K562 (cell line): ENCODE measurements around the gene SLC11A1. TPM values are rescaled to one million over a fixed set of nuclear protein-coding genes. Genes with fewer than 3 reads are reported as not detected.

Source experiments
- CREB1 ChIP-seq, 2 experiments: sonication (generic) in 1 of 2; formaldehyde crosslinking in 1 of 2; IDR thresholded peaks; 2 replicates each; pipeline versions ENCODE4 v1.6.1 to v1.8.0; 2012 to 2022; ENCODE audit warnings: inconsistent platforms in 1 of 2, mild to moderate bottlenecking in 1 of 2, missing genetic modification reagents in 1 of 2, moderate library complexity in 1 of 2
- CTBP1 ChIP-seq: fragments of 450-650 bp; IDR thresholded peaks from 2 replicates; pipeline ENCODE4 v1.6.1; 2016; ENCODE audit warnings: borderline replicate concordance
- CXXC5 ChIP-seq: fragments of 250-450 bp; sonication (Bioruptor Pico); IDR thresholded peaks from 2 replicates; pipeline ENCODE4 v1.8.0; 2022; ENCODE audit warnings: inconsistent platforms, mild to moderate bottlenecking, moderate library complexity
- FIP1L1 ChIP-seq: fragments of 200-400 bp; formaldehyde crosslinking; IDR thresholded peaks from 2 replicates; pipeline ENCODE4 v1.6.1; 2018; ENCODE audit warnings: mild to moderate bottlenecking, low read depth, low read length; ENCODE audit not compliant: poor library complexity, severe bottlenecking
- GABPB1 ChIP-seq: sonication (generic); formaldehyde crosslinking; IDR thresholded peaks from 2 replicates; pipeline ENCODE4 v1.8.0; 2022; ENCODE audit warnings: mild to moderate bottlenecking, missing genetic modification reagents
- NCOA4 ChIP-seq: fragments of 450-650 bp; IDR thresholded peaks from 2 replicates; pipeline ENCODE4 v1.6.1; 2018; ENCODE audit warnings: mild to moderate bottlenecking; ENCODE audit not compliant: partially characterized antibody
- NONO ChIP-seq, 2 experiments: fragments of 200-400 bp in 1 of 2; fragments of 450-650 bp in 1 of 2; formaldehyde crosslinking in 1 of 2; IDR thresholded peaks; 2 replicates each; pipeline ENCODE4 v1.6.1; 2017; ENCODE audit warnings: low read depth in 2 of 2, mild to moderate bottlenecking in 2 of 2, moderate library complexity in 2 of 2, low read length in 1 of 2
- RAD21 ChIP-seq, 2 experiments: fragments of 250-450 bp in 1 of 2; fragments of 450-650 bp in 1 of 2; sonication (Bioruptor Pico) in 1 of 2; formaldehyde crosslinking in 1 of 2; IDR thresholded peaks in 1 of 2; conservative IDR thresholded peaks in 1 of 2; 2 replicates each; pipeline versions ENCODE4 v1.4.0 to v1.8.0; 2020 to 2022; ENCODE audit warnings: mild to moderate bottlenecking in 2 of 2, moderate library complexity in 1 of 2
- SMARCB1 ChIP-seq: IDR thresholded peaks from 2 replicates; pipeline ENCODE4 v1.6.1; 2011; ENCODE audit warnings: improper control_type of control experiment, low read depth; ENCODE audit not compliant: insufficient read length
- SMC3 ChIP-seq: conservative IDR thresholded peaks from 2 replicates; pipeline ENCODE4 v1.6.1; 2011; ENCODE audit warnings: low read depth, low read length, improper control_type of control experiment; ENCODE audit not compliant: insufficient read depth
- ZBTB17 ChIP-seq: fragments of 450-650 bp; formaldehyde crosslinking; IDR thresholded peaks from 2 replicates; pipeline ENCODE4 v1.4.0; 2020; ENCODE audit warnings: mild to moderate bottlenecking
- ZBTB49 ChIP-seq: sonication (generic); formaldehyde crosslinking; IDR thresholded peaks from 2 replicates; pipeline ENCODE4 v1.8.0; 2022; ENCODE audit warnings: missing genetic modification reagents, mild to moderate bottlenecking, borderline replicate concordance
- ZNF263 ChIP-seq: sonication (generic); formaldehyde crosslinking; IDR thresholded peaks from 2 replicates; pipeline ENCODE4 v1.8.0; 2022; ENCODE audit warnings: mild to moderate bottlenecking, missing genetic modification reagents, borderline replicate concordance
- ZNF507 ChIP-seq: conservative IDR thresholded peaks from 2 replicates; pipeline ENCODE4 v1.6.1; 2017; ENCODE audit warnings: missing genetic modification characterization, missing compliant biosample characterization
- polyA plus RNA-seq, 8 experiments: library from polyadenylated mRNA; depleted of rRNA in 4 of 8; stranded (reverse) in 5 of 8; unstranded in 3 of 8; fragments of >200 nt; fragmentation: Nextera tagmentation in 2 of 8; fragmentation: Illumina TruSeq in 1 of 8; extraction: Ambion mirVana in 2 of 8; extraction: Trizol in 1 of 8; gene quantifications; 2 replicates each; pipeline versions ENCODE4 v1.2.1 to v1.2.3, GENCODE V29; 2011 to 2014; ENCODE audit warnings: inconsistent platforms in 1 of 8, missing spikeins in 1 of 8
- total RNA-seq, 7 experiments: library from RNA; depleted of rRNA in 6 of 7; stranded (reverse); fragments of >200 nt in 6 of 7; fragmentation: Illumina TruSeq in 2 of 7; extraction: Trizol in 2 of 7; gene quantifications; 2 replicates each; pipeline versions ENCODE4 v1.2.1 to v1.2.3, GENCODE V29; 2011 to 2021; ENCODE audit warnings: low replicate concordance in 1 of 7
- TF ChIP-seq, protein P1 (sequence below), 2 experiments: IDR thresholded peaks; 2 replicates each; pipeline ENCODE4 v1.6.1; 2012; ENCODE audit warnings: improper control_type of control experiment in 2 of 2, low read depth in 2 of 2, low read length in 2 of 2, borderline replicate concordance in 1 of 2
- TF ChIP-seq, protein P2 (sequence below), 3 experiments: fragments of 200-800 bp in 1 of 3; fragments of 250-450 bp in 1 of 3; fragments of 450-650 bp in 1 of 3; sonication (Bioruptor Pico) in 1 of 3; sonication (Bioruptor generic) in 1 of 3; formaldehyde crosslinking in 1 of 3; IDR thresholded peaks; 2 replicates each; pipeline versions ENCODE4 v1.6.1 to v1.8.0; 2016 to 2022; ENCODE audit warnings: mild to moderate bottlenecking in 2 of 3, missing genetic modification characterization in 2 of 3, missing compliant biosample characterization in 1 of 3, moderate library complexity in 1 of 3

Gene SLC11A1
- total and polyA plus RNA-seq, 9 of the 15 experiments (the other 6 are each of a cell fraction or from before 2014, with no cell fraction given), result 0.35 to 1.6 (median 0.65) TPM

DNA sequence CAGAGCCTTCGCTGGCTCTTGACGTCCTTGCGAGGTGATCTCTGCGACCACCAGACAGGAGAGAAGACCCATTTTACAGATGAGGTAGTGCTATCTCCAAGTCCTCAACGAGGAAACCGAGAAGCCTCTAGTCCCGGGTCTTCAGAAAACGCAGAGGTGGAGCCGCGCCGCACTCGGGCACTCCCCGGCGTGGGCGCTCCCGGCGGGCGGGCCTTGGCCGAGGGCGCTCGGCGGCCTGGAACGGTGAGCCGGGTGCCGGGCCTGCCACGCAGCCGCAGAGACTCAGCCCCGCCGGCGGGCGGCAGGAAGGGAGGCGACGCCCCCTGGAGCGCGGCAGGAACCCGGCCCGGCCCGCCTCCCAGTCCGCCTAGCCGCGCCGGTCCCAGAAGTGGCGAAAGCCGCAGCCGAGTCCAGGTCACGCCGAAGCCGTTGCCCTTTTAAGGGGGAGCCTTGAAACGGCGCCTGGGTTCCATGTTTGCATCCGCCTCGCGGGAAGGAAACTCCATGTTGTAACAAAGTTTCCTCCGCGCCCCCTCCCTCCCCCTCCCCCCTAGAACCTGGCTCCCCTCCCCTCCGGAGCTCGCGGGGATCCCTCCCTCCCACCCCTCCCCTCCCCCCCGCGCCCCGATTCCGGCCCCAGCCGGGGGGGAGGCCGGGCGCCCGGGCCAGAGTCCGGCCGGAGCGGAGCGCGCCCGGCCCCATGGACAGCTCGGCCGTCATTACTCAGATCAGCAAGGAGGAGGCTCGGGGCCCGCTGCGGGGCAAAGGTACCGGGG lies 17.5 kb downstream of the SLC11A1 start, which contains the start of gene CTDSP1 (continued):
- no peak for TF ChIP-seq CREB1 (IDR thresholded peaks at IDR 0.05)
- 0 out of 2 replicates have a peak, but pooled peaks have one; percentile 23 for TF ChIP-seq CREB1 (CRISPR knock-in tag; IDR thresholded peaks at IDR 0.05)
- peak in 1 of 2 experiments; percentile 94; a peak in 2 of 4 replicates for TF ChIP-seq NONO (IDR thresholded peaks at IDR 0.05; ENCODE audit: low read depth in 2 of 2, low read length in 1 of 2)
- no peak for TF ChIP-seq ZNF263 (CRISPR knock-in tag)
- peak; percentile 93 for TF ChIP-seq ZBTB17 (CRISPR knock-in tag)
- 0 out of 2 replicates have a peak, but pooled peaks have one; percentile 9 for TF ChIP-seq SMC3
- 0 out of 2 replicates have a peak, but pooled peaks have one; percentile 24 for TF ChIP-seq ZBTB49 (CRISPR knock-in tag)
- TF ChIP-seq, protein P1, sequence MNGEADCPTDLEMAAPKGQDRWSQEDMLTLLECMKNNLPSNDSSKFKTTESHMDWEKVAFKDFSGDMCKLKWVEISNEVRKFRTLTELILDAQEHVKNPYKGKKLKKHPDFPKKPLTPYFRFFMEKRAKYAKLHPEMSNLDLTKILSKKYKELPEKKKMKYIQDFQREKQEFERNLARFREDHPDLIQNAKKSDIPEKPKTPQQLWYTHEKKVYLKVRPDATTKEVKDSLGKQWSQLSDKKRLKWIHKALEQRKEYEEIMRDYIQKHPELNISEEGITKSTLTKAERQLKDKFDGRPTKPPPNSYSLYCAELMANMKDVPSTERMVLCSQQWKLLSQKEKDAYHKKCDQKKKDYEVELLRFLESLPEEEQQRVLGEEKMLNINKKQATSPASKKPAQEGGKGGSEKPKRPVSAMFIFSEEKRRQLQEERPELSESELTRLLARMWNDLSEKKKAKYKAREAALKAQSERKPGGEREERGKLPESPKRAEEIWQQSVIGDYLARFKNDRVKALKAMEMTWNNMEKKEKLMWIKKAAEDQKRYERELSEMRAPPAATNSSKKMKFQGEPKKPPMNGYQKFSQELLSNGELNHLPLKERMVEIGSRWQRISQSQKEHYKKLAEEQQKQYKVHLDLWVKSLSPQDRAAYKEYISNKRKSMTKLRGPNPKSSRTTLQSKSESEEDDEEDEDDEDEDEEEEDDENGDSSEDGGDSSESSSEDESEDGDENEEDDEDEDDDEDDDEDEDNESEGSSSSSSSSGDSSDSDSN (IDR thresholded peaks at IDR 0.05; ENCODE audit: borderline replicate concordance in 1 of 2, low read depth in 2 of 2, low read length in 2 of 2), result peak; percentile 81 to 96; a peak in 2 of 4 replicates
- TF ChIP-seq ZNF507 (tag), result no peak
- peak; percentile 33; the same call in 1 of the 2 replicates for TF ChIP-seq GABPB1 (CRISPR knock-in tag)
- peak; percentile 94 for TF ChIP-seq CTBP1
- TF ChIP-seq, protein P2, sequence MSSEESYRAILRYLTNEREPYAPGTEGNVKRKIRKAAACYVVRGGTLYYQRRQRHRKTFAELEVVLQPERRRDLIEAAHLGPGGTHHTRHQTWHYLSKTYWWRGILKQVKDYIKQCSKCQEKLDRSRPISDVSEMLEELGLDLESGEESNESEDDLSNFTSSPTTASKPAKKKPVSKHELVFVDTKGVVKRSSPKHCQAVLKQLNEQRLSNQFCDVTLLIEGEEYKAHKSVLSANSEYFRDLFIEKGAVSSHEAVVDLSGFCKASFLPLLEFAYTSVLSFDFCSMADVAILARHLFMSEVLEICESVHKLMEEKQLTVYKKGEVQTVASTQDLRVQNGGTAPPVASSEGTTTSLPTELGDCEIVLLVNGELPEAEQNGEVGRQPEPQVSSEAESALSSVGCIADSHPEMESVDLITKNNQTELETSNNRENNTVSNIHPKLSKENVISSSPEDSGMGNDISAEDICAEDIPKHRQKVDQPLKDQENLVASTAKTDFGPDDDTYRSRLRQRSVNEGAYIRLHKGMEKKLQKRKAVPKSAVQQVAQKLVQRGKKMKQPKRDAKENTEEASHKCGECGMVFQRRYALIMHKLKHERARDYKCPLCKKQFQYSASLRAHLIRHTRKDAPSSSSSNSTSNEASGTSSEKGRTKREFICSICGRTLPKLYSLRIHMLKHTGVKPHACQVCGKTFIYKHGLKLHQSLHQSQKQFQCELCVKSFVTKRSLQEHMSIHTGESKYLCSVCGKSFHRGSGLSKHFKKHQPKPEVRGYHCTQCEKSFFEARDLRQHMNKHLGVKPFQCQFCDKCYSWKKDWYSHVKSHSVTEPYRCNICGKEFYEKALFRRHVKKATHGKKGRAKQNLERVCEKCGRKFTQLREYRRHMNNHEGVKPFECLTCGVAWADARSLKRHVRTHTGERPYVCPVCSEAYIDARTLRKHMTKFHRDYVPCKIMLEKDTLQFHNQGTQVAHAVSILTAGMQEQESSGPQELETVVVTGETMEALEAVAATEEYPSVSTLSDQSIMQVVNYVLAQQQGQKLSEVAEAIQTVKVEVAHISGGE (CRISPR knock-in tag; IDR thresholded peaks at IDR 0.05), result peak in 1 of 3 experiments; percentile 80; a peak in 2 of 6 replicates
- peak; percentile 15 for TF ChIP-seq FIP1L1
- peak; percentile 89 for TF ChIP-seq CXXC5
- TF ChIP-seq RAD21 (CRISPR knock-in tag; conservative IDR thresholded peaks at IDR 0.05 in 1 of 2, IDR thresholded peaks at IDR 0.05 in 1 of 2), result peak; percentile 4 to 49; a peak in 2 of 4 replicates
- no peak for TF ChIP-seq SMARCB1
- TF ChIP-seq NCOA4, result no peak
